SK-N-SH (cell line): ENCODE measurements around the gene MTFP1. TPM values are rescaled to one million over a fixed set of nuclear protein-coding genes. Genes with fewer than 3 reads are reported as not detected.

Experiments
- CTCF ChIA-PET: fragments of 300-600, 350-600 bp; formaldehyde crosslinking; extraction: SDS; loops from one replicate; lab custom pipeline; 2021; lab: Yijun Ruan, JAX
- POLR2A ChIA-PET: fragments of 350-600 bp; sonication (Branson Sonifier 250); formaldehyde crosslinking; extraction: SDS; loops from one replicate; lab custom pipeline; 2020; ENCODE audit warnings: antibody characterized with exemption, inconsistent platforms; lab: Yijun Ruan, JAX
- DNase-seq: peaks from one replicate; pipeline ENCODE4 v3.0.0; 2012
- H2AFZ ChIP-seq: fragments of 200-600 bp; sonication (generic); 2 replicates; pipeline ENCODE4 v1.8.1; 2016; ENCODE audit warnings: antibody characterized with exemption, mild to moderate bottlenecking, low read depth
- H3F3A ChIP-seq: fragments of 200-600 bp; sonication (generic); replicated peaks from 2 replicates; pipeline ENCODE3; 2016; ENCODE audit warnings: antibody characterized with exemption, mild to moderate bottlenecking; ENCODE audit not compliant: insufficient read depth
- H3K27ac ChIP-seq, 2 experiments: fragments of 200-500 bp in 1 of 2; fragments of 200-600 bp in 1 of 2; sonication (Bioruptor generic) in 1 of 2; sonication (generic), shearing (Covaris generic) in 1 of 2; 2 replicates each; pipeline versions ENCODE4 v1.5.1 to v1.6.1; 2014 to 2016; ENCODE audit warnings: low read depth in 2 of 2, inconsistent platforms in 1 of 2, low read length in 1 of 2, mild to moderate bottlenecking in 1 of 2, mixed read lengths in 1 of 2
- H3K27me3 ChIP-seq: fragments of 200-600 bp; sonication (generic), shearing (Covaris generic); 2 replicates; pipeline ENCODE4 v1.6.1; 2016; ENCODE audit warnings: mixed run types; ENCODE audit not compliant: insufficient read depth
- H3K36me3 ChIP-seq, 2 experiments: fragments of 200-500 bp in 1 of 2; fragments of 200-600 bp in 1 of 2; sonication (Bioruptor generic) in 1 of 2; sonication (generic) in 1 of 2; replicated peaks in 1 of 2; 2 replicates each; pipeline versions ENCODE3 to v1.5.1; 2014 to 2016; ENCODE audit warnings: low read length in 1 of 2, mild to moderate bottlenecking in 1 of 2; ENCODE audit not compliant: insufficient read depth in 2 of 2, control insufficient read depth in 1 of 2
- H3K4me1 ChIP-seq, 2 experiments: fragments of 200-500 bp in 1 of 2; fragments of 200-600 bp in 1 of 2; sonication (Bioruptor generic) in 1 of 2; sonication (generic), shearing (Covaris generic) in 1 of 2; 2 replicates each; pipeline versions ENCODE4 v1.5.1 to v1.6.1; 2014 to 2016; ENCODE audit warnings: low read depth in 1 of 2, low read length in 1 of 2, mixed run types in 1 of 2; ENCODE audit not compliant: insufficient read depth in 2 of 2, control insufficient read depth in 1 of 2
- H3K4me2 ChIP-seq: fragments of 200-600 bp; sonication (generic), shearing (Covaris generic); 2 replicates; pipeline ENCODE4 v1.6.1; 2017; ENCODE audit warnings: mixed run types
- H3K4me3 ChIP-seq, 2 experiments: fragments of 200-500 bp in 1 of 2; fragments of 200-600 bp in 1 of 2; sonication (Bioruptor generic) in 1 of 2; sonication (generic), shearing (Covaris generic) in 1 of 2; 2 replicates each; pipeline versions ENCODE4 v1.5.1 to v1.8.1; 2014 to 2016; ENCODE audit warnings: low read depth in 2 of 2, inconsistent platforms in 1 of 2, low read length in 1 of 2, mild to moderate bottlenecking in 1 of 2, mixed read lengths in 1 of 2, moderate library complexity in 1 of 2
- H3K79me2 ChIP-seq: fragments of 200-600 bp; sonication (generic); 2 replicates; pipeline ENCODE4 v1.8.1; 2017; ENCODE audit warnings: mild to moderate bottlenecking; ENCODE audit not compliant: insufficient read depth
- H3K9ac ChIP-seq: fragments of 200-600 bp; sonication (generic); 2 replicates; pipeline ENCODE4 v1.6.1; 2017; ENCODE audit warnings: mixed run types
- H3K9me2 ChIP-seq: fragments of 200-600 bp; sonication (generic); 2 replicates; pipeline ENCODE4 v1.6.1; 2017; ENCODE audit warnings: mixed run types
- H3K9me3 ChIP-seq: fragments of 200-600 bp; sonication (generic); 2 replicates; pipeline ENCODE4 v1.6.1; 2017; ENCODE audit warnings: mixed run types, mild to moderate bottlenecking, moderate library complexity
- H4K20me1 ChIP-seq: fragments of 200-600 bp; sonication (generic); 2 replicates; pipeline ENCODE4 v1.6.1; 2017; ENCODE audit warnings: mild to moderate bottlenecking, mixed run types; ENCODE audit not compliant: insufficient read depth
- CHD2 ChIP-seq: fragments of 150-350 bp; IDR thresholded peaks from 2 replicates; pipeline ENCODE4 v1.6.1; 2018; ENCODE audit warnings: low read length; ENCODE audit not compliant: partially characterized antibody
- EP300 ChIP-seq, 2 experiments: IDR thresholded peaks; 2 replicates each; pipeline versions ENCODE4 v1.4.0 to v1.6.1; 2012; ENCODE audit warnings: borderline replicate concordance in 1 of 2, low read depth in 1 of 2, low read length in 1 of 2
- FOSL2 ChIP-seq: IDR thresholded peaks from 2 replicates; pipeline ENCODE4 v1.4.0; 2012; ENCODE audit warnings: low read depth, mild to moderate bottlenecking, moderate library complexity, borderline replicate concordance
- FOXJ3 ChIP-seq: sonication (generic); formaldehyde crosslinking; IDR thresholded peaks from 2 replicates; pipeline ENCODE4 v1.5.1; 2020; ENCODE audit warnings: mild to moderate bottlenecking, missing genetic modification reagents
- FOXM1 ChIP-seq: IDR thresholded peaks from 2 replicates; pipeline ENCODE4 v1.4.0; 2012; ENCODE audit warnings: low read depth, mild to moderate bottlenecking
- GABPA ChIP-seq: IDR thresholded peaks from 2 replicates; pipeline ENCODE4 v1.4.0; 2012; ENCODE audit warnings: low read depth, mild to moderate bottlenecking
- GATA2 ChIP-seq: sonication (generic); formaldehyde crosslinking; IDR thresholded peaks from 2 replicates; pipeline ENCODE4 v1.5.0; 2020; ENCODE audit warnings: mild to moderate bottlenecking, missing genetic modification reagents
- JUND ChIP-seq: IDR thresholded peaks from 2 replicates; pipeline ENCODE4 v1.4.0; 2012
- MEF2A ChIP-seq: IDR thresholded peaks from 2 replicates; pipeline ENCODE4 v1.4.0; 2012; ENCODE audit warnings: low read depth, borderline replicate concordance
- RAD21 ChIP-seq: IDR thresholded peaks from 2 replicates; pipeline ENCODE4 v1.6.1; 2012; ENCODE audit warnings: mild to moderate bottlenecking, low read length
- RCOR1 ChIP-seq: fragments of 150-350 bp; IDR thresholded peaks from 2 replicates; pipeline ENCODE4 v1.6.1; 2017; ENCODE audit warnings: antibody characterized with exemption, low read length
- RFX5 ChIP-seq: IDR thresholded peaks from 2 replicates; pipeline ENCODE4 v1.6.1; 2012; ENCODE audit warnings: mild to moderate bottlenecking, improper control_type of control experiment, low read length
- RXRA ChIP-seq: IDR thresholded peaks from 2 replicates; pipeline ENCODE4 v1.4.0; 2012; ENCODE audit warnings: low read depth, mild to moderate bottlenecking, borderline replicate concordance
- SMC3 ChIP-seq: IDR thresholded peaks from 2 replicates; pipeline ENCODE4 v1.6.1; 2012; ENCODE audit warnings: low read depth, low read length, improper control_type of control experiment
- TAF1 ChIP-seq: IDR thresholded peaks from 2 replicates; pipeline ENCODE4 v1.6.1; 2012; ENCODE audit warnings: low read depth, mild to moderate bottlenecking, low read length, moderate library complexity, borderline replicate concordance
- TCF12 ChIP-seq: IDR thresholded peaks from 2 replicates; pipeline ENCODE4 v1.4.0; 2012
- TEAD4 ChIP-seq: IDR thresholded peaks from 2 replicates; pipeline ENCODE4 v1.4.0; 2012; ENCODE audit warnings: mild to moderate bottlenecking, borderline replicate concordance; ENCODE audit not compliant: insufficient read depth
- YY1 ChIP-seq: IDR thresholded peaks from 2 replicates; pipeline ENCODE4 v1.4.0; 2012; ENCODE audit warnings: low read depth, mild to moderate bottlenecking
- WGBS: methylation state at CpG from one replicate; pipeline ENCODE4 v1.1.6; 2017; ENCODE audit warnings: low lambda C conversion rate; 5-methylcytosine and 5-hydroxymethylcytosine counted together
- polyA plus RNA-seq, 3 experiments: library from polyadenylated mRNA; depleted of rRNA; stranded (reverse); fragments of >200 nt; gene quantifications; 2 replicates each; pipeline ENCODE4 v1.2.3, GENCODE V29; 2012
- TF ChIP-seq, protein P1 (sequence below): fragments of 200-600 bp; sonication (generic); IDR thresholded peaks from 2 replicates; pipeline ENCODE4 v1.6.1; 2017; ENCODE audit warnings: antibody characterized with exemption, mild to moderate bottlenecking, moderate library complexity
- TF ChIP-seq, protein P2 (sequence below): IDR thresholded peaks from 2 replicates; pipeline ENCODE4 v1.4.0; 2012; ENCODE audit warnings: low read depth, borderline replicate concordance
- TF ChIP-seq, protein P3 (sequence below): IDR thresholded peaks from 2 replicates; pipeline ENCODE4; 2012
- TF ChIP-seq, protein P4 (sequence below): fragments of 150-350 bp; IDR thresholded peaks from 2 replicates; pipeline ENCODE4 v1.6.1; 2016; ENCODE audit warnings: mild to moderate bottlenecking, low read depth, low read length

MTFP1 gene
- polyA plus RNA-seq, 1 of the 3 experiments (the other 2 are of a cell fraction) = 18.9 TPM

DNA sequence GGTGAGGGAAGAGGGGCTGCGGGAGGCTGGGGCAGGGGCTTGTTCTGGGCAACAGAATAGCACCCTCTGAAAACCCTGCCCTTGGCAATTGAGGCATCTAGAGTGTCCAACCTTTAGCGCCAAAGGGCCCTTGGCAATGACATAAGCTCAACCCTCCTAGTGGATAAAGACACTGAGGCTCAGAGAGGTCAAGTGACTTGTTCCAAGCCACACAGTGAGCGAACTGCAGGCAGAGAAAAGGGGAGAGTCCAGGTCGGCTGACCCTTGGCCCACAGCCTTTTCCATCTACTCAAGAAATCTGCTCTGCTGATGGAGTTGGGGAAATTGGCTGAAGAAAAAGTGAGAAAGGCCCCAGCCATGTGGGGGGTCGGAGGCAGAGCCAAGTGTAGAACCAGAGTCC is 25.9 kb upstream of the MTFP1 start:
- POLR2A ChIA-PET = no interaction called here
- WGBS = 98% methylated on average over 5 of the region's 5 CpGs
- no peaks in the 10 kb centered on the region for H3F3A ChIP-seq
- H3K4me2 ChIP-seq = no peak overlapping the region
- peaks cover 39% of the 10 kb centered on the region for H3K79me2 ChIP-seq
- no peak for DNase-seq
- no peaks in the 10 kb centered on the region for H3K9me3 ChIP-seq
- no peaks in the 10 kb centered on the region for H3K27me3 ChIP-seq
- no peaks in the 10 kb centered on the region for H3K36me3 ChIP-seq
- no peak overlapping the region for H3K4me3 ChIP-seq
- H2AFZ ChIP-seq = no peak overlapping the region
- TF ChIP-seq FOXM1 (no peak), YY1 (no peak), RCOR1 (no peak), SMC3 (no peak), JUND (no peak), MEF2A (no peak), TAF1 (no peak)
- TF ChIP-seq, protein P1, sequence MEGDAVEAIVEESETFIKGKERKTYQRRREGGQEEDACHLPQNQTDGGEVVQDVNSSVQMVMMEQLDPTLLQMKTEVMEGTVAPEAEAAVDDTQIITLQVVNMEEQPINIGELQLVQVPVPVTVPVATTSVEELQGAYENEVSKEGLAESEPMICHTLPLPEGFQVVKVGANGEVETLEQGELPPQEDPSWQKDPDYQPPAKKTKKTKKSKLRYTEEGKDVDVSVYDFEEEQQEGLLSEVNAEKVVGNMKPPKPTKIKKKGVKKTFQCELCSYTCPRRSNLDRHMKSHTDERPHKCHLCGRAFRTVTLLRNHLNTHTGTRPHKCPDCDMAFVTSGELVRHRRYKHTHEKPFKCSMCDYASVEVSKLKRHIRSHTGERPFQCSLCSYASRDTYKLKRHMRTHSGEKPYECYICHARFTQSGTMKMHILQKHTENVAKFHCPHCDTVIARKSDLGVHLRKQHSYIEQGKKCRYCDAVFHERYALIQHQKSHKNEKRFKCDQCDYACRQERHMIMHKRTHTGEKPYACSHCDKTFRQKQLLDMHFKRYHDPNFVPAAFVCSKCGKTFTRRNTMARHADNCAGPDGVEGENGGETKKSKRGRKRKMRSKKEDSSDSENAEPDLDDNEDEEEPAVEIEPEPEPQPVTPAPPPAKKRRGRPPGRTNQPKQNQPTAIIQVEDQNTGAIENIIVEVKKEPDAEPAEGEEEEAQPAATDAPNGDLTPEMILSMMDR = no peak
- TF ChIP-seq, protein P2, sequence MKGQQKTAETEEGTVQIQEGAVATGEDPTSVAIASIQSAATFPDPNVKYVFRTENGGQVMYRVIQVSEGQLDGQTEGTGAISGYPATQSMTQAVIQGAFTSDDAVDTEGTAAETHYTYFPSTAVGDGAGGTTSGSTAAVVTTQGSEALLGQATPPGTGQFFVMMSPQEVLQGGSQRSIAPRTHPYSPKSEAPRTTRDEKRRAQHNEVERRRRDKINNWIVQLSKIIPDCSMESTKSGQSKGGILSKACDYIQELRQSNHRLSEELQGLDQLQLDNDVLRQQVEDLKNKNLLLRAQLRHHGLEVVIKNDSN = no peak
- TF ChIP-seq, all 33 proteins: peak for 0
- Histone ChIP-seq H3K9me2 (no peaks in the 10 kb centered on the region), H3K27ac (no peak overlapping the region), H3K4me1 (peaks cover 0 to 14% of the 10 kb centered on the region in 2 experiments; a peak in 1 of 4 replicates), H3K9ac (no peak overlapping the region), H4K20me1 (0 out of 2 replicates have a peak, but pooled peaks cover 6% of the 10 kb centered on the region)
- CTCF ChIA-PET = interaction anchor here (1.2 to 1.4 kb wide), 2 partner anchors 12 to 34 kb away, joined by 3 to 5 read pairs; partner anchors contain the start of gene RNF215

DNA sequence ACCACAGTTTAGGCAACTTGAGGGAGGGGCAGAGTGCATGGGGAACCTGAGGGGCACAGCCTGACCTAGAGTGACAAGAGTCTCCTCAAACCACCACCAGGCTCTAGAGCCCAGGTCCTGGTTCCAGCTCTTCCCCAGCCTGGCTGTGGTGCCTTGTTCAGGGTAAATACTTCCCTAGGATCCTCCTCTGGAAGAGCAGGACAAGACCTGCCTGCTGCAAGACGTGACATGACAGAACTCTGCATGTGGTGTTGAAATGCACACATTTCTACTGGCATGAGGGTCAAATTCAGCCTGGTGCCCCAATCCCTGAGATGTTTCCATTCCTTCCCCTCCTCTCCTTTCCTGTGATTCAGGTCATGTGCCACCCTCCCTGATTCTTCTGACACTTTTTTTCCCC is 25.4 kb upstream of the MTFP1 start:
- no peak for DNase-seq
- Histone ChIP-seq H3K36me3 (no peaks in the 10 kb centered on the region), H3K4me2 (no peak overlapping the region), H3K4me1 (peaks cover 0 to 14% of the 10 kb centered on the region in 2 experiments; a peak in 1 of 4 replicates), H2AFZ (no peak overlapping the region), H3K79me2 (peaks cover 39% of the 10 kb centered on the region), H3K9ac (no peak overlapping the region), H3K9me2 (no peaks in the 10 kb centered on the region), H4K20me1 (0 out of 2 replicates have a peak, but pooled peaks cover 6% of the 10 kb centered on the region), H3F3A (no peaks in the 10 kb centered on the region), H3K27me3 (no peaks in the 10 kb centered on the region), H3K9me3 (no peaks in the 10 kb centered on the region), H3K27ac (no peak overlapping the region), H3K4me3 (no peak overlapping the region)
- ChIA-PET POLR2A (no interaction called here), CTCF (interaction anchor here (1.2 to 1.4 kb wide), 2 partner anchors 13 to 34 kb away, joined by 3 to 5 read pairs; partner anchors contain the start of gene RNF215)
- WGBS = 100% methylated on average over 1 of the region's 1 CpG
- TF ChIP-seq RXRA = no peak
- TF ChIP-seq, protein P3, sequence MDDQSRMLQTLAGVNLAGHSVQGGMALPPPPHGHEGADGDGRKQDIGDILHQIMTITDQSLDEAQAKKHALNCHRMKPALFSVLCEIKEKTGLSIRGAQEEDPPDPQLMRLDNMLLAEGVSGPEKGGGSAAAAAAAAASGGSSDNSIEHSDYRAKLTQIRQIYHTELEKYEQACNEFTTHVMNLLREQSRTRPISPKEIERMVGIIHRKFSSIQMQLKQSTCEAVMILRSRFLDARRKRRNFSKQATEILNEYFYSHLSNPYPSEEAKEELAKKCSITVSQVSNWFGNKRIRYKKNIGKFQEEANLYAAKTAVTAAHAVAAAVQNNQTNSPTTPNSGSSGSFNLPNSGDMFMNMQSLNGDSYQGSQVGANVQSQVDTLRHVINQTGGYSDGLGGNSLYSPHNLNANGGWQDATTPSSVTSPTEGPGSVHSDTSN = no peak
- no peak for TF ChIP-seq SMC3
- TF ChIP-seq TAF1 = no peak
- TF ChIP-seq, protein P4, sequence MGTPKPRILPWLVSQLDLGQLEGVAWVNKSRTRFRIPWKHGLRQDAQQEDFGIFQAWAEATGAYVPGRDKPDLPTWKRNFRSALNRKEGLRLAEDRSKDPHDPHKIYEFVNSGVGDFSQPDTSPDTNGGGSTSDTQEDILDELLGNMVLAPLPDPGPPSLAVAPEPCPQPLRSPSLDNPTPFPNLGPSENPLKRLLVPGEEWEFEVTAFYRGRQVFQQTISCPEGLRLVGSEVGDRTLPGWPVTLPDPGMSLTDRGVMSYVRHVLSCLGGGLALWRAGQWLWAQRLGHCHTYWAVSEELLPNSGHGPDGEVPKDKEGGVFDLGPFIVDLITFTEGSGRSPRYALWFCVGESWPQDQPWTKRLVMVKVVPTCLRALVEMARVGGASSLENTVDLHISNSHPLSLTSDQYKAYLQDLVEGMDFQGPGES = no peak
- no peak for TF ChIP-seq TCF12
- TF ChIP-seq YY1 = no peak
- no peak for TF ChIP-seq FOSL2
- TF ChIP-seq JUND = no peak
- TF ChIP-seq GABPA = no peak
- TF ChIP-seq RFX5 = no peak
- TF ChIP-seq, protein P1 = no peak
- no peak for TF ChIP-seq GATA2 (CRISPR knock-in tag)
- no peak for TF ChIP-seq FOXJ3 (CRISPR knock-in tag)
- no peak for TF ChIP-seq MEF2A
- TF ChIP-seq CHD2 = no peak
- no peak for TF ChIP-seq RAD21
- no peak for TF ChIP-seq EP300 (IDR thresholded peaks at IDR 0.05; ENCODE audit: borderline replicate concordance in 1 of 2, low read depth in 1 of 2, low read length in 1 of 2)
- TF ChIP-seq TEAD4 = no peak
